Fibroblast of pulmonary artery (primary cell): ENCODE results near the gene STXBP6.

Source experiments
- DNase-seq: peaks from one replicate; pipeline ENCODE4 v3.0.0-alpha.2; 2010; ENCODE audit warnings: low read depth
- H3K4me3 ChIP-seq: replicated peaks from 2 replicates; pipeline ENCODE4 v1.5.1; 2011; ENCODE audit warnings: low read depth, mild to moderate bottlenecking, control low read depth, low read length, moderate library complexity
- TF ChIP-seq, protein P1 (sequence below): IDR thresholded peaks from 2 replicates; pipeline ENCODE4 v1.5.1; 2011; ENCODE audit warnings: mild to moderate bottlenecking, control low read depth, low read length, inconsistent platforms; ENCODE audit errors: missing control alignments

The STXBP6 gene

DNA sequence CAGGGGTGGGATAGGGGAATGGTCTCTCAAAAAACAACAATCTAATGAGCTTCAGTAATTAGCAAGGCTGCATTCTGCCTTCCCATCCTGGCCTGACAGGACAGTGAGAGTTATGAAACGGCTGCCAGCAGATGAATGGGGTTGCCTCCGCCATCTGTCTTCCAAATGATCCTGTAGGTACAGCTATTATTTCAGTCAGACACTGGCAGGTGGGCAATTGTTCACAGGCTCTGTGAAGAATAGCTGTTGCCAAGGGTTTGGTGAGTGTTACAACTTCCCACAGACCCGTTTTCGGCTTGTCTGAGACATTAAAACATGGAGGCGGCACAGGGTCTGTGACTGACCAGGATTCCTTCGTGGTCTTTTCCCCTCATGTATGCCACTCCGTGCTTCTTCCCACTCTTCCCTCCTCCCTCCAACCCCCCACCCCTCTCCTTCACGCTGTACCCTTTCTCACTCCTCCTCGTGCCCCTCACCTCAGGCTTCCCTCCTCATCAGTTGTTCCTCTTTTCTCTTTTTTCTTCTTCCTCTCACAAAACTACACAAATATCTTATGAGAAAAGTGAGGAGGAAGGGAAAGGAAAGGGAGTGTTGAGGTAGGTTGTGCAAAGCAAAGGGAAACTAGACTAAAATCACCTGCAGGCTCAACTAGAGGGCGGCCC lies 255.2 kb downstream of the STXBP6 start:
- TF ChIP-seq, protein P1, sequence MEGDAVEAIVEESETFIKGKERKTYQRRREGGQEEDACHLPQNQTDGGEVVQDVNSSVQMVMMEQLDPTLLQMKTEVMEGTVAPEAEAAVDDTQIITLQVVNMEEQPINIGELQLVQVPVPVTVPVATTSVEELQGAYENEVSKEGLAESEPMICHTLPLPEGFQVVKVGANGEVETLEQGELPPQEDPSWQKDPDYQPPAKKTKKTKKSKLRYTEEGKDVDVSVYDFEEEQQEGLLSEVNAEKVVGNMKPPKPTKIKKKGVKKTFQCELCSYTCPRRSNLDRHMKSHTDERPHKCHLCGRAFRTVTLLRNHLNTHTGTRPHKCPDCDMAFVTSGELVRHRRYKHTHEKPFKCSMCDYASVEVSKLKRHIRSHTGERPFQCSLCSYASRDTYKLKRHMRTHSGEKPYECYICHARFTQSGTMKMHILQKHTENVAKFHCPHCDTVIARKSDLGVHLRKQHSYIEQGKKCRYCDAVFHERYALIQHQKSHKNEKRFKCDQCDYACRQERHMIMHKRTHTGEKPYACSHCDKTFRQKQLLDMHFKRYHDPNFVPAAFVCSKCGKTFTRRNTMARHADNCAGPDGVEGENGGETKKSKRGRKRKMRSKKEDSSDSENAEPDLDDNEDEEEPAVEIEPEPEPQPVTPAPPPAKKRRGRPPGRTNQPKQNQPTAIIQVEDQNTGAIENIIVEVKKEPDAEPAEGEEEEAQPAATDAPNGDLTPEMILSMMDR = no peak
- no peak for DNase-seq

DNA sequence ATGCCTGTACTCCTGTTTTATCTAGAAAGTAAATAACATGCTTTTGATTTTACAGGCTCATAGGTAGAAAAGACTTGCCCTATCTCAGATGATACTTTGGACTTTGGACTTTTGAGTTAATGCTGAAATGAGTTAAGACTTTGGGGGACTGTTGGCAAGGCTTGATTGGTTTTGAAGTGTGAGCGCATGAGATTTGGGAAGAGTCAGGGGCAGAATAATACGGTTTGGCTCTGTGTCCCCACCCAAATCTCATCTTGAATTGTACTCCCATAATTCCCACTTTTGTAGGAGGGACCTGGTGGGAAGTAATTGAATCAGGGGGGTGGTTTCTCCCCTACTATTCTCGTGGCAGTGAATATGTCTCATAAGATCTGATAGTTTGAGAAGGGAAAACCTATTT lies 259.8 kb downstream of the STXBP6 start:
- no peak overlapping the region for H3K4me3 ChIP-seq
- no peak for DNase-seq
- TF ChIP-seq, protein P1 = no peak

More for the DNA sequence above, 255.2 kb downstream of the STXBP6 start:
- H3K4me3 ChIP-seq = no peak overlapping the region

DNA sequence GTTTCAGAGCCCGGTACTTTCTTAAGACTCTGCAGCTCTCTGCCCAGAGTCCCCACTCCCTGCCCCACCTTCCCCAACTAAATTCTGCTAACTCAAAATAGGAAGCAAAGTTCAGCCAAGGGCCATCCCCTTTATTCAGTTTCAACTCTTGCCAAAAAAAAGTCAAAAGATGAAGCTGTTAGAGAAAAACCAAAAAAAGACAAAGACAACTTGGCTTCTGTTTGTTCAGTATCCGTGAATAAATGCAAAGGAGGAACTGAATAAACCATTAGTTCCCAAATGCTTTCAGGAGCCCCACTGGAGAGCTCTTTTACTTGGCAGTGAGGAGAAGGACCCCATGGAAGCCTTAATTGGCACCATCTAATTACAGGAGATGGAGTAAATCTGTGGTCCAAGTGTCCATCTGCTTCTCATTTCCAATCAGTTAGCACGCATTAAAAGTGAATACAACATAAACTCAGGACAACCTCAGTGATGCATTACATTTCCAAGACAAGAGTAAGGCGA lies 260.5 kb downstream of the STXBP6 start:
- no peak for DNase-seq
- TF ChIP-seq, protein P1 = no peak
- H3K4me3 ChIP-seq = no peak overlapping the region

DNA sequence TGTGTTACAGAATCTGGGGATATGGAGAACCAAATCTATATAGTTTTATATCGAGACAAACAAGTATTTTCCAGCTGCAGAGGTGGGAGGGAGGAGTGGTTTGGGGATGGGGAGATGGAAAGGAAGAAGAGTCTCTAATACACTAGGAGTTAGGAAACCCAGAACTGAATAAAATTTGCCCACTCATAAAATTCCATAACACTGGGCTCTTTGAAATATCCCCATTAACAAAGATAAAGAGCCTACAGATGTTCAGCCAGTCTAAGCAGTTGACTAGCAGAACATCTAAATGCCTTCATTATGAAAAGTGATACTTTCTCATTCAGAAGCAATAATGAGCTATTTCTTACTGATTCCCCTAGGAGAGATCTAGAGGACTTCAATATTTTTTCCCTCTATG lies 264.2 kb downstream of the STXBP6 start:
- DNase-seq = no peak
- TF ChIP-seq, protein P1 = no peak
- H3K4me3 ChIP-seq = no peak overlapping the region

DNA sequence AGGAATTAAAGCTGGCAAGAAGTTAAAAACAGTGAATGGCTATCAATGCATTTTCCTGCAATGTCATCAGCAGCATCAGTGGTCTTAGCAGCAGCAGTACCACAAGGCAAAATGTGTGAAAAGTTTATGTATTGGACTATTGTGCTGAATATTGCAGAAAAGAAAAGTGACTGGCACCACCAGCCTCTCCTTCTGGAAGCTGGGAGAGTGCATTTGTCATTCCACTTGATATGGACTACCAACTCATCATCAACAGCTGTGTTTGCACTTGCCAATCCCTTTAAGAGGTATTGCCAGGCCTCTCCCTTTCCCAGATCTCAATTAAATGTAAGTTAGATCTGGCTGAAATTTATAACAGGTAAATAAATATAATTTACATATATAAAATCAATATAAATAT lies 265.0 kb downstream of the STXBP6 start:
- no peak for DNase-seq
- TF ChIP-seq, protein P1 = no peak
- H3K4me3 ChIP-seq = no peak overlapping the region

DNA sequence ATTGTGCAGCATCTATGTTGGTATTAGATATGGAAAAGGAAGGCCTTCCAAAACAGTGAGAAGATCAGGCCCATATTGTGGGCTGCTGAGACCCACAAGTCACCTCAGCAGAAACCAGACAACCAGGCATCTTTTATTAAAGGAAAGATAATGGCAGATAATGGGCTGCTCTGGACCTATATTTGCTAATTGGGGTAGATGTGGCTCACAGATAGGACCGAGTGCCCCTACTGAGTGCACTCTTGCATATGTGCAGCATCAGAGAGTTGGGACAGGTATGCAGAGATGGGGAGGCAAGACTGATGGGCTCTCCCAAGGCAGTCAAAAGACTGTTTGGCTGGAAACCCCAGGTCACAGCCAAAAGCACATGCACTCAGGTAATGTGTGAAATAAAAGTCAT lies 266.2 kb downstream of the STXBP6 start:
- DNase-seq = no peak
- TF ChIP-seq, protein P1 = no peak
- no peak overlapping the region for H3K4me3 ChIP-seq

DNA sequence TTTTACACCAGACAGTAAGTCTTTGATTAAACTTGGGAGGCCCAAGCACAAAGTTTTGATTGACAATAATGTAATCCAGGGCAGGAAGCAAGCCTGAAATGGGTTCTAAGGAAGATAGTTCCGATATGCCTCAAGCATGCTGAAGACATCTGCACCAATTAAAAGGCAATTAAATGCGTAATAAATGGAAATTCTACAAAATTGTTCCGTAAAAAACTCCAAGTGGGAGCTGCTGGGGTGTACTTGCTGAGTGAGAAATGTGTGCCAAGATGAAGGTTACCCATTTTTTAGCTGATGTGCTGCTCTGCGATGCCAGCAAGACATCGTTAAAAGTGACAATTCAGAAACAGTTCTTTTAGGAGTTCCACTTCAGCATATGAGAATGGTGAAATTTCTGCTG lies 269.7 kb downstream of the STXBP6 start:
- TF ChIP-seq, protein P1 = no peak
- no peak for DNase-seq
- H3K4me3 ChIP-seq = no peak overlapping the region
